Cardiac fibroblast (primary cell): Measurements from ENCODE around the gene SPATA31D3.
"Not testable (repeated sequence)": the region's sequence is repeated elsewhere in the genome, so short reads cannot be mapped to it uniquely, and the experiment has no call there.

ENCODE experiments used
- DNase-seq, 2 donors: peaks; one replicate each; pipeline versions ENCODE4 v3.0.0 to v3.0.0-alpha.2; 2010; ENCODE audit warnings: low read depth in 2 of 2
- H3K4me3 ChIP-seq, 2 donors: replicated peaks in 1 of 2; 1 replicate in 1 of 2; 2 replicates in 1 of 2; pipeline ENCODE4 v1.5.1; 2011; ENCODE audit warnings: low read depth in 2 of 2, low read length in 2 of 2, mild to moderate bottlenecking in 2 of 2, moderate library complexity in 1 of 2
- TF ChIP-seq, protein P1 (sequence below): IDR thresholded peaks from one replicate; pipeline ENCODE4 v1.5.1; 2011; ENCODE audit warnings: low read depth, mild to moderate bottlenecking, low read length, inconsistent platforms

SPATA31D3 gene

DNA sequence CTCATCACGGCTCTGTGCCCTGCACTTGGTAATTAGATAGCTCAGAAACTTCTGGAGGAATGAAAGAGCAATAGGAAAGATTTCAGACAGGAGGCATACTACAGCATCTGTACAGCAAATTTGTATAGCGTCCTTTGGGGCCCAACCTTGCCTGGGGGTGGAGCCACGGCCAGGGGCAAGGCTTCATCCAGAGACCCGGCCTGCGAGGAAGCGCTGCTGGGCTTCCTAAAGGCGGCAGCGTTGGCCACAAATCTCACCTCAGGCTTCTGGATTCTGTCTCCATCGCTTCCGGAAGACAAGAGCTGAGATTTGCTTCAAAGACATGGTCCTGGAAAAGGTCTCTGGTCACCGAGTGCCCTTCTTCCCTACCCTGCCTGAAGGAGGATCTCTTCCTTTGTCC, 33.1 kb downstream of the SPATA31D3 start:
- no peak overlapping the region for H3K4me3 ChIP-seq
- DNase-seq: no peak
- TF ChIP-seq, protein P1, sequence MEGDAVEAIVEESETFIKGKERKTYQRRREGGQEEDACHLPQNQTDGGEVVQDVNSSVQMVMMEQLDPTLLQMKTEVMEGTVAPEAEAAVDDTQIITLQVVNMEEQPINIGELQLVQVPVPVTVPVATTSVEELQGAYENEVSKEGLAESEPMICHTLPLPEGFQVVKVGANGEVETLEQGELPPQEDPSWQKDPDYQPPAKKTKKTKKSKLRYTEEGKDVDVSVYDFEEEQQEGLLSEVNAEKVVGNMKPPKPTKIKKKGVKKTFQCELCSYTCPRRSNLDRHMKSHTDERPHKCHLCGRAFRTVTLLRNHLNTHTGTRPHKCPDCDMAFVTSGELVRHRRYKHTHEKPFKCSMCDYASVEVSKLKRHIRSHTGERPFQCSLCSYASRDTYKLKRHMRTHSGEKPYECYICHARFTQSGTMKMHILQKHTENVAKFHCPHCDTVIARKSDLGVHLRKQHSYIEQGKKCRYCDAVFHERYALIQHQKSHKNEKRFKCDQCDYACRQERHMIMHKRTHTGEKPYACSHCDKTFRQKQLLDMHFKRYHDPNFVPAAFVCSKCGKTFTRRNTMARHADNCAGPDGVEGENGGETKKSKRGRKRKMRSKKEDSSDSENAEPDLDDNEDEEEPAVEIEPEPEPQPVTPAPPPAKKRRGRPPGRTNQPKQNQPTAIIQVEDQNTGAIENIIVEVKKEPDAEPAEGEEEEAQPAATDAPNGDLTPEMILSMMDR: no peak

DNA sequence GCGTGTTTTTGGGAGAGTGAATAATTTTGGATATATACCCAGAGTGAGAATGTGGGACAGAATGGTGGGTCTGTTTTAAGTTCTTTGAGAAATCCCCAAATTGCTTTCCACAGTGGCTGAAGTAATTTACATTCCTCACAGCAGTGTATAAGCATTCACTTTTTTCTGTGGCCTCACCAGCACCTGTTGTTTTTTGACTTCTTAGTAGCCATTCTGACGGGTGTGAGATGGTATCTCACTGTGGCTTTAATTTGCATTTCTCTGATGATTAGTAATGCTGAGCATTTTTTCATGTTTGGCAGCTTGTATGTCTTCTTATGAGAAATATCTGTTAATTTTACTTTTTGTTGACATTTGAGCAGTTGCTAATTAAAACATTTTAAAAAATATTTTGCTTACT, 35.9 kb downstream of the SPATA31D3 start:
- TF ChIP-seq, protein P1: no peak
- no peak overlapping the region for H3K4me3 ChIP-seq
- no peak for DNase-seq

DNA sequence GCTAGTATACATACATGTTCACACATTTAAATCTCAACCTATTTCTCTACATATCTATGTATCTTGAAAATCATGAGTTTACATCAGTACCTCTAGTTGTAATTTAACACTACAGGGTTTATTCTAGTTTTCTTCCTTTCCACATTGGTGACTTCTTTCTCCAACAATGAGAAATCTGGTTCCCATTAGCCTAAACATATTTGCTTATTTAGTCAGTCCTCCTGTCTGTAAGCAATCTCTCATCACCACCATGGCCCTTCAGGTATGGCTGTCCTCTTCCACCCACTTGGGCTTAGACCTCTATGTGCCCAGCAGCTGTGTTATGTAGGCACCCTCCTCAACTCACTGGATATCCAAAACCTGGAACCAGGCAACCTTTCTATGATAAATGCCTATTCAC, 37.3 kb downstream of the SPATA31D3 start:
- H3K4me3 ChIP-seq: no peak overlapping the region
- no peak for DNase-seq
- TF ChIP-seq, protein P1: no peak

DNA sequence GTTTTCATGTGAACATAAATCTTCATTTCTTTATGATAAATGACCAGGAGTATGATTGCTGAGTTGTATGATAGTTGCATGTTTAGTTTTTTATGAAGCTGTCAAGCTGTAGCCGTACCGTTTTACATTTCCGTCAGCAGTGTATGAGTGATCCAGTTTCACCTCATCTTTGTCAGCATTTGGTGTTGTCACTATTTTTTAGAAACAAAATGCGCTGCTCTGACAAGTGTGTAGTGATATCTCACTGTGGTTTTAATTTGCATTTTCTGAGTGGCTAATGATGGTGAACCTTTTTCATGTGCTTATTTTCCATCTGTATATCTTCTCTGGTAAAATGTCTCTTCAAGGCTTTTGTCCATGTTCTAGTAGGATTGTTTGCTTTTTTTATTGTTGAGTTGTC, 38.6 kb downstream of the SPATA31D3 start:
- no peak overlapping the region for H3K4me3 ChIP-seq
- TF ChIP-seq, protein P1: no peak
- DNase-seq: no peak

DNA sequence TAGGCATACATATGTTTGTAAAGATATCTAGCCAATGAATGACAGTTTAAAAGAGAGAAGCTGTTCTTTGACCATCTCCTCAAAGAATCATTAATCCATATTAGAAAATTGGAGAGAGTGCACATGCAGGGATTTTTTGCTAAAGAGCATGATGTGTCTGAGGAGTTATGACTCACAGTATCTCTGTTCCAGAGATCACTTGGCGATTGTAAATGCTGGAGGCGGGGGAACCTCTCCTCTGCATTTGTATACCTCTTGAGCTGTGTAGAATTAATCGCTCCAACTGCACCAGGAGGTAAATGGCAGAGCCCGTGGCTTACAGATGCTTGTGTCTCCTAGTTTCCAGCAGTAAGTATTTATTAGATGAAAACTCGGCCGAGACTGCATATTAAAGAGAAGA, 41.6 kb downstream of the SPATA31D3 start:
- H3K4me3 ChIP-seq: no peak overlapping the region
- no peak for DNase-seq
- TF ChIP-seq, protein P1: no peak

DNA sequence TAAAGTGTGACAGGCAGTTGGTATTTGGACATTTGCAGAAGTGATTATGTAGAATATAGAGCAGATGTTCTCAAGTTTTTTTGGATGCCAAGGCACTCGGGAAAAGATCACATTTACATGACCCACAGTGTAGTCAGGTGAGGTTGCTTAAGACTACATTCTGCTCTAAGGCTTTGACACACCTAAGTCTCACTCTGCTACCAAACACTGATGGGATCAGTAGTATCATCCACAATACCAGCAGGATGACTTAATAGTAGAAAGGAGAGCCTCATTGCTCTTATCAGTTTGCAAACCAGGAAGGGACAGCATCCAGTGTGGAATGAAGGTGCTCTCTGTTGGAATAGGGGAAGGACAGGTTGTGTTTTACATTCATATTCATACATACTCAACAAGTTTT, 42.8 kb downstream of the SPATA31D3 start:
- no peak for DNase-seq
- TF ChIP-seq, protein P1: no peak
- H3K4me3 ChIP-seq: no peak overlapping the region

DNA sequence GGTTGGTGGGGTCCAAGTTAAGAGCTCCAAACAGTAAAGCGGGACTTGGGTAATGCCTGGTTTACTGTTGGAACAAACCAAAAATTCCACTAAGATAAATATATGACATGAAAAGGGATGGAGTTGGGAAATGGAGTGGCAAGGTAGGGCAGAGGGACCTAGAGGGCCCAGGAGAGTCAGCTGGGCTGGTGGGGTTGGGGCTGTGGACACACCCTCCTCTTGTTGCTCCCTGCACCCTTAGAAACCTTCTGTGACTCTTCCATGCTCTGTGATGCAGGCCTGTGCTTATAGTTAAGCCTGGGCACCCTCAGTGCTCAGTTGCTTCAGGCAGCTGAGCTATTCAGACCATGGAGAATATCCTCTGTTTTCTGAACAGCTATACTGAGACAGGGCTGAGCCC, 45.2 kb downstream of the SPATA31D3 start, which contains the start of gene SPATA31D1:
SPATA31D1 (plus strand) TSS at position 301 of the 400 bp plus-strand sequence; CDS start at position 348, 47 bp downstream.
- not testable (repeated sequence) for H3K4me3 ChIP-seq, DNase-seq
